Thymus (tissue), 11 donors: Measurements from ENCODE around the gene ZNF697. TPM values are rescaled to one million over a fixed set of nuclear protein-coding genes. Genes with fewer than 3 reads are reported as not detected.

Source experiments
- DNase-seq, 9 donors: peaks; one replicate each; pipeline ENCODE4 v3.0.0-alpha.2; 2013; ENCODE audit warnings: low spot score in 9 of 9, low read depth in 6 of 9, missing footprints in 1 of 9
- H3K27ac ChIP-seq, 2 donors: one replicate each; pipeline ENCODE4 v1.5.1; 2013; ENCODE audit warnings: control low read depth in 1 of 2, low read depth in 1 of 2, low read length in 1 of 2, mild to moderate bottlenecking in 1 of 2, moderate library complexity in 1 of 2
- H3K27me3 ChIP-seq, 2 donors: one replicate each; pipeline ENCODE4 v1.5.1; 2013; ENCODE audit warnings: low read length in 1 of 2; ENCODE audit not compliant: control insufficient read depth in 2 of 2, insufficient read depth in 1 of 2
- H3K36me3 ChIP-seq, 2 donors: one replicate each; pipeline ENCODE4 v1.5.1; 2013; ENCODE audit warnings: low read length in 1 of 2, mild to moderate bottlenecking in 1 of 2, moderate library complexity in 1 of 2; ENCODE audit not compliant: control insufficient read depth in 2 of 2, insufficient read depth in 2 of 2
- H3K4me1 ChIP-seq, 2 donors: one replicate each; pipeline ENCODE4 v1.5.1; 2013; ENCODE audit warnings: low read length in 2 of 2; ENCODE audit not compliant: control insufficient read depth in 2 of 2, insufficient read depth in 2 of 2
- H3K4me3 ChIP-seq, 2 donors: one replicate each; pipeline ENCODE4 v1.5.1; 2013; ENCODE audit warnings: low read length in 2 of 2, control low read depth in 1 of 2, mild to moderate bottlenecking in 1 of 2
- H3K9me3 ChIP-seq, 2 donors: one replicate each; pipeline ENCODE4 v1.5.1; 2013; ENCODE audit warnings: low read length in 1 of 2, mild to moderate bottlenecking in 1 of 2; ENCODE audit not compliant: control insufficient read depth in 2 of 2, insufficient read depth in 1 of 2
- WGBS: extraction: QIAGEN DNeasy Blood & Tissue Kit; methylation state at CpG from one replicate; pipeline ENCODE4 v1.1.7; 2013; 5-methylcytosine and 5-hydroxymethylcytosine counted together
- polyA plus RNA-seq: library from polyadenylated mRNA; stranded (reverse); fragments of 200-250 nt; gene quantifications from one replicate; pipeline ENCODE4 v1.2.3, GENCODE V29; 2013
- total RNA-seq: library from RNA; stranded (reverse); fragments of 120-200 nt; gene quantifications from one replicate; pipeline ENCODE4 v1.2.4, GENCODE V29; 2013
- donor health status: healthy.

ZNF697 gene
- total and polyA plus RNA-seq, 2 donors, result 1.2 to 1.3 TPM

DNA sequence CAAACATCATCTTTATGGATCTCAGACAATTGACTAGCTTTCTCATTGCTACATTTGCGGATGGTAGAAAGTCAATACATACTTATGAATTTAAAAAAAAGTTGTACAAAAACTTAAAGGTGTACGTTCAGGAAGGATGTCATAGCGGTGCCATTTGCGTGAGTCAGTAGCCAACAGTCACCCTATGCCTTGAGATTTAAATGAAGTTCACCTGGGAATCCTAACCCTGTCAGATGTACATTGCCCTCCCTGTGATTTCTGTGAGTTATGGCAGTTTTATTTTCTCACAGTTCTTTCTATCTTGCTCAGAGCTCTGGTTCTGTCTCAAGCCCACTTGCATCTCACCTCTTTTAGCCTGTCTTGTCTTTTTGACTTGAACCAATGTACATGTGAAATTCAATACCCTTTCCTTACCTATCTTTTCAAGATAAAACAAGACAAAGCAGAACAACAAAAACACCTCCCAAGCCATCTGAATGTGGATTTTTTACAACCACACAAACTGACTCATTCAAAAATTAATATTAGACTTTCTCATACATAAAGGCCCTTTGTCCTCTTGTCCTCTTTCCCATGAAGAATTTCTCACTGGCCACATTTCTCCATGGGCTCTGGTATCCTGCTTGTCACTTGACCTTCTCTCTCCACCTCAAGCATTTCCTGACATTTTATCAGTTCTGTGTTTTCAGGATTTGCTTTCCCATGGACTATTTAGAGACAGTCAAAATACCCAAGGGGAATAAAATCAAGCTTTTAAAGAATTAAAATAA, 25.3 kb upstream of the ZNF697 start:
- no peaks in the 10 kb centered on the region for H3K9me3 ChIP-seq
- WGBS, result 98% methylated on average over 4 of the region's 4 CpGs
- no peak overlapping the region for H3K4me3 ChIP-seq
- peak overlapping the region; percentile 20 to 25 for H3K27ac ChIP-seq
- no peaks in the 10 kb centered on the region for H3K27me3 ChIP-seq
- DNase-seq, result no peak
- H3K36me3 ChIP-seq, result no peaks in the 10 kb centered on the region
- no peaks in the 10 kb centered on the region for H3K4me1 ChIP-seq

DNA sequence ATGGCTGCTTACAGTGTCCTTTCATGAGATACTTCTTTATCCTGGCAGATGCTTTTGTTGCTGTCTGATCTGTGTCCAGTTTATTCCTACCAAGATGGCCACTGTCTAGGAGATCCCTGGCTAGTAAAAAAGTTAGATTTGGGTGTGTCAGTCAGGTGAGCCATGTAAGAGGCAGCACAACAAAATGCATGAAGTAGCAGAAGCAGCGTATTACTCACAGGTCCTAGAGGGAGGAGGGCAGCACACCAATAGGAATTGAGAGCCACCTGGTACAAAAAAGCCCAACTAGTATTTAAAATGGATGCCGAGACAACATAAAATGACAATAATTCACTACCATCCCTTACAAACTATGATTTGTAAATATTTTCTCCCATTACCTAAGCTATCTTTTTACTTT, 22.8 kb upstream of the ZNF697 start:
- Histone ChIP-seq H3K9me3 (no peaks in the 10 kb centered on the region), H3K36me3 (no peaks in the 10 kb centered on the region), H3K4me1 (no peaks in the 10 kb centered on the region), H3K27me3 (no peaks in the 10 kb centered on the region), H3K4me3 (no peak overlapping the region), H3K27ac (no peak overlapping the region)
- WGBS, result 96% methylated on average over 2 of the region's 2 CpGs
- DNase-seq, result no peak

DNA sequence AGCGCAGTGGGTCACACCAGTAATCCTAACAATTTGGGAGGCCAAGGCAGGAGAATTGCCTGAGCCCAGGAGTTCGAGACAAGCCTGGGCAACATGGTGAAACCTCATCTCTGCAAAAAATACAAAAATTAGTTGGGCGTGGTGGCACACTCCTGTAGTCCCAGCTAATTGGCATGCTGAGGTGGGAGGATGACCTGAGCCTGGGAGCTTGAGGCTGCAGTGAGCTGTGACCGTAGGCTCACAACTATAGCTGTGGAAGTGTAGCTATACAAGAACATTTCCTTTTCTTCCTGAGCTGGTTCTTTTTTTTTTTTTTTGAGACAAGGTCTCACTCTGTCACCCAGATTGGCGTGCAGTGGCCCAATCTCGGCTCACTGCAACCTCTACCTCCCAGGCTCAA, 19.1 kb upstream of the ZNF697 start:
- Histone ChIP-seq H3K9me3 (no peaks in the 10 kb centered on the region), H3K4me1 (no peaks in the 10 kb centered on the region), H3K36me3 (no peaks in the 10 kb centered on the region), H3K4me3 (no peak overlapping the region), H3K27me3 (no peaks in the 10 kb centered on the region), H3K27ac (no peak overlapping the region)
- no peak for DNase-seq
- 94% methylated on average over 6 of the region's 6 CpGs for WGBS

DNA sequence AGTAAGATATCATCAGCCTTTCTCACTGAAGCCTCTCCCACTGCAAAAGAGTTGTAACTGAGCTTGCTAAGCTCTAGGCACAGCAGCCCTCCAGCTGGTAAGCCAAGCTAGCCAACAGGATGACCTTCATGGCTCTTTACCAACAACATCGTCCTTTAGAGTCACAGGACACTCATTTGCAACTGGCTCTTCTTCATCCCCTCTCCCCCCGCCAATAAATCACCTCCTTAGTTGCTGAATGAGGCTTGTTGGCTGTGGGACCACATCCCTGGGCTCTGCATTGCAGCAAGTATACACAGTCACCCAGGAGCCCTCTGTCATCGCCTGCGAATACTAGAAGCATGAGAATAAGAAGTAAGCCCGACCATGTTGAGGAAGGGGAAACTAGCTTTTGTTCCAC, 16.0 kb upstream of the ZNF697 start:
- Histone ChIP-seq H3K27me3 (no peaks in the 10 kb centered on the region), H3K4me3 (no peak overlapping the region), H3K27ac (no peak overlapping the region), H3K9me3 (no peaks in the 10 kb centered on the region), H3K4me1 (no peaks in the 10 kb centered on the region), H3K36me3 (no peaks in the 10 kb centered on the region)
- DNase-seq, result no peak
- WGBS, result 92% methylated on average over 5 of the region's 5 CpGs

DNA sequence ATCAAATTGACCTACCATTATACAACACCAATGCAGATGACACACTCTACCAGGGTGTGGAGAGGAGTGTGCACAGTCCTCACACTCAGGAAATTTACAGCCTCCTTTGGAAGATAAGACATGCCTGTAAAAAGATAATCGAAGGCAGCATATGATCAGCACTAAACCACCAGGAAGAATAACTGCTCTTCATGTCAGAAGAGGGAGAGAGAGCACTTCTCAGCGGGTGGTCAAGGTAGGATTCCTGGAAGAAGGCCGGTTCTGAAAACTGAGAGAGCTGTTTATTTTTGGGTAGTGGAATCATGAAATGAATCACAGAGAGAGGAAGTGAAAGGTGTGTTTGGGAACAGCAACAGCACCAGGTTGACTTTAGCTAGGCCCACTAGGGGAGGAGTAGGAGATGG, 14.0 kb upstream of the ZNF697 start:
- Histone ChIP-seq H3K4me1 (no peaks in the 10 kb centered on the region), H3K4me3 (no peak overlapping the region), H3K36me3 (no peaks in the 10 kb centered on the region), H3K9me3 (no peaks in the 10 kb centered on the region), H3K27me3 (no peaks in the 10 kb centered on the region), H3K27ac (no peak overlapping the region)
- WGBS, result 88% methylated on average over 3 of the region's 3 CpGs
- no peak for DNase-seq

DNA sequence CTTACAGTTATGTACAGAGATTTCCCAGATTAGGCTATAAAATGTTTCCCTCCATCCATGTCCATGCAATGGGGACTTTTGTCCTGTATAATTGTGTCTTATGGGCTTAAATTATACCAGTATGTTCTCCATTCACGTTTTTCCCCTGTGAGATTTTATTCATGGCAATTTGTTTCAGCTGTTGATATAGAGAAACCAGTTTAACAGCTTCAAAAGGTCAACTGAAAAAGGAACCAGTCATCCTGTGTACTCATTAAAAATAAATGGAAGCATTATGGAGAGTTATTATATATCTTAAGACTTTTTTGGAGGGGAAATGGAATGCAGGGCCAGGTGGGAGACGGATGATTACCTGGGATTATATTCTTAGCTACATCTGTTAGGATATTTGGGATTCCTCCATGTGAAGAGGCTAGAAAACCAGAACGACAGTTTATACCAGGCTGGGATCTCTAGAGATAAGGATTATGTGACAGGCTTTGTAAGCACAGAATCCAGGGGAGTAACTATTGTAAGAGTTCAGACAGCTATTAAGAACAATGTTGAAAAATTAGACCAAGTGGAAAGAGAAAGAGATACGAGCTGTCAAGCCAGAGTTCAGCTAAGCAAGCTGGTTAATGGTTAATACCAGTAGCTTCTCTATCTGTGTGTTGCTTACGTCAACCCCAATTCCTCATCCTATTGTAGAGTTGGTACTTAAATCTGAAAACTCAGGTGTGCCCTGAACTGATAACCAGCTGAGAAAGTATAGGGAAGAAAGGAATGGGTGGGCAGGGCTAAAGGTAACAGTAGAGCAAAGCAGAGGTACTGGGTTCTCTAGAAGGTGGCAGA, 12.4 kb upstream of the ZNF697 start:
- no peaks in the 10 kb centered on the region for H3K36me3 ChIP-seq
- no peak for DNase-seq
- H3K4me3 ChIP-seq, result no peak overlapping the region
- H3K9me3 ChIP-seq, result no peaks in the 10 kb centered on the region
- H3K27me3 ChIP-seq, result peaks cover 0 to 3% of the 10 kb centered on the region in 2 donors
- no peak overlapping the region for H3K27ac ChIP-seq
- 91% methylated on average over 5 of the region's 5 CpGs for WGBS
- H3K4me1 ChIP-seq, result no peaks in the 10 kb centered on the region

DNA sequence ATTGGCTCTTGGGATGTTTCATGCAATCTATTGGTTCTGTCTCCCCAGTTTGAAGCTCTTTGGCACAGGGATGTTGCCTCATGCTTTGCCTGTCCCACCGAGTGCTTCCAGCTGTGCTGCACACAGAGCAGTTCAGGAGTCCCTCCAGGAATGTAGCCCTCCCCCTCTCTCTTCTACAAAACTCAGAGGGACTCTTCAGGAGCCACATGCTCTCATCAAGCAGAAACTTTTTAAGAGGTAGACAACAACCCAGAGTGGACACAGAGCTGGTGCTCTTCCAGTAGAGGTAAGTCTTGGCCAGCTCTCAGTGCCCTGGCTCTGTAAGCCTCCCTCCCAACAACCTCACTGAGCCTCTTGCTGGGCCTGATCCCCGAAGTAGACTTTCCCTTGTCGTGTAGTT, 11.6 kb upstream of the ZNF697 start:
- H3K27ac ChIP-seq, result no peak overlapping the region
- WGBS, result 91% methylated on average over 3 of the region's 3 CpGs
- no peak for DNase-seq

DNA sequence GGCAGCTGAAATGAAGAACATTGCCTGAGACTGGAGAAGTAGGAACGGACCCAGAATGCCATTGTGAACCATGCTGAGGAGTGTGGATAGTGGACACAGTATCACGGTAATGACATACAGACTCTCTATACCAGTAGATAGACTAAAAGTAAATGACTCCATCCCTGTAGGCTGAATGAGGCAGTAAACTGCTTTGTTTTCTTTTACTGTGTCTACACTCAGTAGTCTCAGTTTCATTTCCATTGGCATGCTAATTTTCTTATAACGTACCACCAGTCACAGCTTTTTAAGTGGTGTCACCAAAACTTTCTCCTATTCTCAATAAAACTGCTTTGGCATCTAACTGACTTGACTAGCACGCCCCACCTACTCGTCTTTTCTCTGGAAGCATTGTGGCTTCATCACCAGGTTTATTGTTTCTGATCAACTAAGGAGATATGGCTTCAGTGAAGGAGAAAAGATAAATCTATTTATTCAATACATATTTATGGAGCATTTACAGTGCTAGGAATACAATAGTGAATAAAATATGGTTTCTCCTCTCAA, 8.4 kb upstream of the ZNF697 start:
- no peaks in the 10 kb centered on the region for H3K36me3 ChIP-seq
- H3K4me3 ChIP-seq, result no peak overlapping the region
- no peak overlapping the region for H3K27ac ChIP-seq
- peaks cover 2 to 9% of the 10 kb centered on the region in 2 donors for H3K27me3 ChIP-seq
- no peaks in the 10 kb centered on the region for H3K4me1 ChIP-seq
- DNase-seq, result no peak
- WGBS, result 95% methylated on average over 5 of the region's 5 CpGs
- no peaks in the 10 kb centered on the region for H3K9me3 ChIP-seq

More for the DNA sequence above, 11.6 kb upstream of the ZNF697 start:
- Histone ChIP-seq H3K36me3 (no peaks in the 10 kb centered on the region), H3K4me3 (no peak overlapping the region), H3K27me3 (peaks cover 0 to 3% of the 10 kb centered on the region in 2 donors), H3K4me1 (no peaks in the 10 kb centered on the region), H3K9me3 (no peaks in the 10 kb centered on the region)

DNA sequence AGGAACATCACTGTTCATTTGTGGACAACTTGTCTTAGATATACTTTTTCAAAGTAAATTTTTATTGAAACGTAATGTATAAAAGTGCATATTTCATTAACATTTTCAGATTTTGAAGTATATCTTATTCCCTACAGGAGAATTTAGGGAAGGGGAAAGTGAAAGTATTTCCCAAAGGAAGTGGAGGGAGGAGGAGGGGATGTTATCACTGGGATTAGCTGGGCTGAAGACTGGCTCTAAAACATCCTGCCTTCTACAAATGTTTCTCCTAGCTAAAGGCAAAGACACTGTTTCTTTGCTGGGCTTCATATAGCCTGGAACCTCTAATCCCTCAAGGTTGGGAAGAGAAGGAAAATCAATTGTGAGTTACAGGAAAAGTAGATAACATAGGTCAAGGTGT, 7.1 kb upstream of the ZNF697 start:
- WGBS, result 96% methylated on average over 1 of the region's 1 CpG
- no peaks in the 10 kb centered on the region for H3K36me3 ChIP-seq
- H3K9me3 ChIP-seq, result no peaks in the 10 kb centered on the region
- H3K4me3 ChIP-seq, result no peak overlapping the region
- no peaks in the 10 kb centered on the region for H3K4me1 ChIP-seq
- DNase-seq, result no peak
- H3K27ac ChIP-seq, result no peak overlapping the region
- peaks cover 3 to 16% of the 10 kb centered on the region in 2 donors for H3K27me3 ChIP-seq
